GM12864 (cell line): ENCODE results near the gene CSRP1.

ENCODE experiments used
- DNase-seq: peaks from one replicate; pipeline ENCODE4 v3.0.0-alpha.2; 2011; ENCODE audit warnings: low read depth
- H3K4me3 ChIP-seq: 2 replicates; pipeline ENCODE4 v1.5.1; 2011; ENCODE audit warnings: mild to moderate bottlenecking, low read depth, low read length, control low read depth
- TF ChIP-seq, protein P1 (sequence below): IDR thresholded peaks from 2 replicates; pipeline ENCODE4 v1.5.1; 2011; ENCODE audit warnings: low read depth, mild to moderate bottlenecking, moderate library complexity, low read length, control low read depth, inconsistent platforms; ENCODE audit errors: missing control alignments

The CSRP1 gene

DNA sequence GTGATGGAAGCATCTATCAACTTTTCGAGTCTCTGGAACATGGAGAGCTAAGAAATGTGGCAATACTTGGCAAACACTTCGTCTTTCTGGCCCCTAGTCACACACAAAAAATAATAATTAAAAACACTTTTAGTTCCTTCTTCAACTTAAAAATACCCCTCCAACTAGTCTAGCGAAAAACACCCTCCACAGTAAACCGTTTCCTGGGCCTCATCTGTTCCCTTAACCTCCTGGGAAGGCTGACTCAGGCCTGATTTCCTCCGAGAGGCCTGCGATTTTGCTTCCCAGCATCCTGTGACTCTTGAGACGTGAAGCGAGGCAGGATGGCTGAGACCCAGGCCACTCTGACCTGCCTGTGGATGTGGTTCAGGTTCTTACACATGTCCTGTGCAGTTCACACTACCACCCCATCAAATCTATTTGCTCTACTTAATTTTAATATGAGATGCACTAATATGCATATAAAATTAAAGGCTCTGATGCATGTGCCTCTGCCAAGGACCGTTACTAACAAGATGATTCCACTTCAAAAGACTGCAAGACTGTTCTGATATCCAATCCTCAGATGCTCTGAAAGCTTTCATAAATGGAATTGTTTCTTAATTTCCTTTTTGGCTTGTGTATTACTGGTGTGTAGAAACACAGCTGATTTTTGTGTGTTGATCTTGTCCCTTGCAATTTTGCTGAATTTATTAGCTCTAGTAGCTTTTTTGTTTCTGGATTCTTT lies 35.5 kb upstream of the CSRP1 start:
- TF ChIP-seq, protein P1, sequence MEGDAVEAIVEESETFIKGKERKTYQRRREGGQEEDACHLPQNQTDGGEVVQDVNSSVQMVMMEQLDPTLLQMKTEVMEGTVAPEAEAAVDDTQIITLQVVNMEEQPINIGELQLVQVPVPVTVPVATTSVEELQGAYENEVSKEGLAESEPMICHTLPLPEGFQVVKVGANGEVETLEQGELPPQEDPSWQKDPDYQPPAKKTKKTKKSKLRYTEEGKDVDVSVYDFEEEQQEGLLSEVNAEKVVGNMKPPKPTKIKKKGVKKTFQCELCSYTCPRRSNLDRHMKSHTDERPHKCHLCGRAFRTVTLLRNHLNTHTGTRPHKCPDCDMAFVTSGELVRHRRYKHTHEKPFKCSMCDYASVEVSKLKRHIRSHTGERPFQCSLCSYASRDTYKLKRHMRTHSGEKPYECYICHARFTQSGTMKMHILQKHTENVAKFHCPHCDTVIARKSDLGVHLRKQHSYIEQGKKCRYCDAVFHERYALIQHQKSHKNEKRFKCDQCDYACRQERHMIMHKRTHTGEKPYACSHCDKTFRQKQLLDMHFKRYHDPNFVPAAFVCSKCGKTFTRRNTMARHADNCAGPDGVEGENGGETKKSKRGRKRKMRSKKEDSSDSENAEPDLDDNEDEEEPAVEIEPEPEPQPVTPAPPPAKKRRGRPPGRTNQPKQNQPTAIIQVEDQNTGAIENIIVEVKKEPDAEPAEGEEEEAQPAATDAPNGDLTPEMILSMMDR, result no peak
- DNase-seq, result no peak
- no peak overlapping the region for H3K4me3 ChIP-seq

DNA sequence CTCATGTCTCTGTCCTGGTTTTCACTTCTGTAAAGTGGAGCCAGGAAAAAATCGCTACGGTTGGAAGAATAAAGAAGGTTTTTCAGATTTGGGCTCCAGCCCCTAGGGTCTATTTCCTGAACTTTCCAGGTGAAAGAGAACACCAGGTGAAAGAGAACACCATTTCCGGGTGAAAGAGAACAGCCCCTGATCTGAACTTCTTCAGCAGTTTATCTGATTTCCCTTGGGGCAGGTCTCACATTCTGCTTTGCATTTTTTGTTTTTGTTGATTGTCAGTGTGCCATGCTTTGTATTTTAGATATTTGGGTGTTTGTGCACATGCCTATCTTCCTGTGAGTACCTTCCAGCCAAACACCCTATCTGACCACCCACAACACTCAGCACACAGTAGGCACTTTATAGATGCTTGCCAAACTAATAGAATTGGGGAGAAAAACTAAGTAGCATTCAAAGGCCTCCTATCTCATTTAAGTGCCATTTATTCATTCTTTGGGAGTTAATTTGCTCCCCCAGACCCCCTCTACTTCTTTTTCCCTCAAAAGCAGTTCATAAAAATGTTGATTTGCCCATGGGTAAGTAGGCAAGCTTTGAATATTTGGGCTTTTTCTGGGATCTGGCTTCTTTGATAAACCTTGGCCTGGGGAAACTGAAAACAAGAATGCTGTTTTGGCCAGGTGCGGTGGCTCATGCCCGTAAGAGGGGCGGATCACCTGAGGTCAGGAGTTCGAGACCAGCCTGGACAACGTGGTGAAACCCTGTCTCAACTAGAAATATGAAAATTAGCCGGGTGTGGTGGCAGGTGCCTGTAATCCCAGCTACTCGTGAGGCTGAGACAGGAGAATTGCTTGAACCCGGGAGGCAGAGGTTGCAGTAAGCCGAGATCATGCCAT lies 34.2 kb upstream of the CSRP1 start:
- TF ChIP-seq, protein P1, result no peak
- DNase-seq, result no peak
- H3K4me3 ChIP-seq, result no peak overlapping the region

DNA sequence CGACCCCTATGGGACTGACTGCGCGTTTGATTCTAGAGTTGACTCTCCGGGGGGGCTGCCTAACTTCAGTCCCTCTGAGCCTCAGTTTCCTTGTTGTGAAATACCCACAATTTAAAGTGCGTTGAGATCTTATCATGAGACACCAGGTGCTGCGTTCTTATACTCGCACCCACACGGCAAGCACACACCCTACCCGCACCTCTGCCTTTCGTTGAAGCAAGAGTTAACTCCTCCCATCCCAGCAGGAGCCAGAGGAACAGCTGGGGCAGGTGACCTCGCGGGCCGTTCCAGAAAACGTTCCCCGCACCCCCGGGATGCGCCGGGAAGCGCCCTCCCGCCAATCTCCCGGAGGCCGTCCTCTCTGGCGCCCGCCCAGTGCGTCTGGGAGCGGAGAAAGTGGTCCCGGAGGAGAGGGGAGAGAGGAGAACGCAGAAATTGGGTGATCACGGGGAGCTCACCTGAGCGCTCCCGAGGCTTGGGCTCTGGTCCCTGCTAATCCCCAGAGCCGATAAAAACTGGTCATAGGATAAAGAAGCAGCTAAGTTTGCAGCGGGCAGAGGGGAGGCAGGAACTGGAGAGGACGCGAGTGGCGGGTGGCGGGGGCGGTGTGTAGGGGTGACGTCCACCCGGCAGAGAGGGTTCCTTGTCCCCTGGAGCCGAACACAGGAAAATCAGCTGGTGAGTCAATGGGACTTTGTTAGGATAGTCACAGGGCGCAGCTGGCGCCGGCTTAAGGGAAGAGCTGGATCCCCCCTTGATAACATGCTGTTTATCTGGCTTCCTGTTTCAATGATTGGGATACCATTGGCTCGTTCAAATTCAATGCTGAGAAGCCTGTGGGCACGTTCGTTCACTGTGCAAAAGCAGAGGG lies 32.9 kb upstream of the CSRP1 start:
- no peak overlapping the region for H3K4me3 ChIP-seq
- DNase-seq, result no peak
- TF ChIP-seq, protein P1, result no peak

DNA sequence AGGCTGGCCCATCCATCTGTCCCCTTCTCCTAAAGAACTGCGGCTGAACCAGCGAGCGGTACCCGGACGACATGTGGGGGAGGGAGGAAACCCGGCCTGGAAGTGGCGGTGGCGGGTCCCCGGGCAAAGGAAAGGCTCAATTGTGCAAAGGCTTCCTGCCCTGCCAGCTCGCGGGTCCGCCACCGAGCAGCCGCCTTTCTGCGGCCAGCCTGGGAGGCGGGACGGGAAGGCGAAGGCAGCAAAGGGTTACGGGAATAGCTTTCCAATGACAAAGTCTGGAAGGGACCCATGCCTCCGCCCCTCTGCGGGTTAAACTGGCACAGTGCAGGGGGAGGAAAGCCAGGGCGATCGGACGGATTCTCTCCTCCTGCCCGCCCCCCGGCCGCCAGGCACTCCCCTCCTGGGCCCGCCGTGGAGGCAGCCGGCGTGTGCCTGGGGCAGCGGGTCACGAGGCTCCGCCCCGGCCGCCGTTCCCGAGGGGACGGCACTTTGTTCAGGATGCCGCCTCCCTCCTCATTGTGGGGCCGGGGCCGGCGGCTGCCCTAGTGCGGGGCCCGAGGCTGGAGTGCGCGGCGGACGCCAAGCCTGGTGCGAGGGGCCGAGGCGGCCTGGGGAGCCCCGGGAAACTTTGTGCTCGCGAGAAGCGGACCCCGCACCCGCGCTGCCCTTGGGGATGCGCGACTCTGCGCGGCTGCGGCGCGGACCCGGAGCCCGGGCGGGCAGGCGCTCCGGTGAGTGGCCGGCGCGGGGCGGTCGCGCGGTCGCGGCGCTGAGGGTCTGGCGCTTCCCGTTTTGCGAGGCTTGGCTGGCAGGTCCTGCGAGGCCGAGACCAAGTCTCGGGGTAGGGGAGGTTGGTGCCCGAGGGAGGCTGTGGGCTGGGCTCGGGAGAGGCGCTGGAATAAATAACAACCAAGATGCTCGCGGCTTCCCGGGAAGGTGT lies 32.0 kb upstream of the CSRP1 start, which contains the start of gene NAV1:
Gene NAV1 (plus strand): TSS at position 516 of the 940 bp plus-strand sequence. CDS start 83,758 bp downstream, outside the sequence.
- TF ChIP-seq, protein P1, result no peak
- DNase-seq, result no peak
- H3K4me3 ChIP-seq, result peak within 1 kb of the TSS; percentile 28

DNA sequence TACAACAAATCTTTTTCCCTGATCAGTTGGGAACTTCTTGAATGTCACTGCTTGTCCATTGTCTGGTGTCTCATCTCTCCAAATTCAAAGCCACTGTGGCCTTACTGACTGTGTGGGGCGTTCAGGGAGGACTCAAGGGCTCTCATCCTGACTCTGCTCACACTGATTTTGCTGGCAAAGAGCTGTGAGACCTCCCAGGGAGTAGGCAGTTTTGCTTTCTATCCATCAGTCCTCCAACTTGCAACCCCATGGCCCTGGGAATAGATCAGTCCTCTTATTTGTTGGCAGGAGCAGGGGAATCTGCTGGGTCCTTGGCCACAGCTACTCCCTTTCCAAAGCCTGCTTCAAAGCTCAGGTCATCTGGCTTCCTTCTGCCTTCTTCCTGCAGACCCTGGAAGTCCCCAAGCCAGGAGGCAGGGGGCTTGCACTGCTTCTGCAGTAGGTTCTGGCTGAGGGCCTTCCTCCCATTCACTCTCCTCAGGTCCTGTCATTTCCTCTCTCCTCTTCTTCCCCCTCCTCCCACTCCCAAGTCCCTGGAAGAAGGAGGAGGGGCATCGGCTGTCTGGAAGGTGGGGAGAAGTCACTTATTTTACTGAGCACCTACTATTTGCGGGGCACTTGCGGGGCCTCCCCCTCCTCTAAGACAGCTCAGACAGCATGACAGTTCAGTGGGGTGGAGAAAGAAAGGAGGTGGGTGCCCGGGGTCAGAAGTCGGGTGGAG lies 31.1 kb upstream of the CSRP1 start:
- no peak overlapping the region for H3K4me3 ChIP-seq
- TF ChIP-seq, protein P1, result no peak
- no peak for DNase-seq
